HS-5 (cell line): ENCODE results near the gene P2RX2.

Experiments
- DNase-seq: peaks from one replicate; pipeline ENCODE4 v3.0.0-alpha.2; 2012; ENCODE audit warnings: low read depth

The P2RX2 gene

GRCh38 chr12:132662901-132663755 lies 44.6 kb downstream of the P2RX2 start:
- DNase-seq = no peak

- no peak for DNase-seq
These were observed 45.9 kb downstream of the P2RX2 start for GRCh38 chr12:132664206-132665148.

- DNase-seq = no peak
These were observed 46.5 kb downstream of the P2RX2 start for GRCh38 chr12:132665149-132665491.

- DNase-seq = no peak
These were observed 47.2 kb downstream of the P2RX2 start for GRCh38 chr12:132665794-132666193.

GRCh38 chr12:132668191-132669088 lies 49.9 kb downstream of the P2RX2 start:
- DNase-seq = no peak

GRCh38 chr12:132669166-132669879 lies 50.7 kb downstream of the P2RX2 start:
- DNase-seq = no peak
